HepG2 (cell line): Measurements from ENCODE around the gene LRIG1. TPM values are rescaled to one million over a fixed set of nuclear protein-coding genes. Genes with fewer than 3 reads are reported as not detected.

ENCODE experiments used
- ATAC-seq: fragments of 200-7000 bp; cut with Tn5 transposase; 3 replicates; pipeline ENCODE4 v1.9.1; 2020; ENCODE audit warnings: mild to moderate bottlenecking, moderate library complexity
- BruUV-seq: library from RNA; stranded (reverse); fragments of 400-500 nt; replicated peaks from 2 replicates; lab custom pipeline; 2021; lab: Mats Ljungman, UMichigan
- CTCF ChIA-PET: fragments of 300-600 bp; formaldehyde crosslinking; extraction: SDS; loops from one replicate; lab custom pipeline; 2021; ENCODE audit warnings: low total read pairs, inconsistent platforms, low intra/inter-chr PET ratio; lab: Yijun Ruan, JAX
- POLR2A ChIA-PET: fragments of 350-600 bp; sonication (Branson Sonifier 250); formaldehyde crosslinking; loops from one replicate; lab custom pipeline; 2020; ENCODE audit warnings: antibody characterized with exemption, inconsistent platforms; lab: Yijun Ruan, JAX
- DNase-seq: peaks from one replicate; pipeline ENCODE4 v3.0.0-alpha.2; 2015; ENCODE audit warnings: low spot score
- FAIRE-seq: peaks from 3 replicates; lab custom pipeline; 2011; peaks lifted over from hg19 to GRCh38; lab: Jason Lieb, UNC
- H2AFZ ChIP-seq: one replicate; pipeline ENCODE4 v1.6.1; 2011; ENCODE audit warnings: low read length, inconsistent platforms
- H3K27ac ChIP-seq: fragments of 300-600 bp; 3 replicates; pipeline ENCODE4 v1.8.0; 2011; ENCODE audit warnings: mixed run types, mild to moderate bottlenecking, mixed read lengths, low read length, inconsistent platforms; ENCODE audit not compliant: insufficient read depth; ENCODE audit errors: extremely low read length
- H3K27me3 ChIP-seq, 2 experiments: fragments of 200-600 bp in 1 of 2; 2 replicates in 1 of 2; 3 replicates in 1 of 2; pipeline versions ENCODE4 v1.6.0 to v1.8.0; 2011; ENCODE audit warnings: low read length in 2 of 2, mild to moderate bottlenecking in 2 of 2, moderate library complexity in 2 of 2, inconsistent platforms in 1 of 2; ENCODE audit not compliant: insufficient read depth in 2 of 2, control insufficient read depth in 1 of 2
- H3K36me3 ChIP-seq, 2 experiments: fragments of 200-600 bp in 1 of 2; replicated peaks in 1 of 2; 2 replicates in 1 of 2; 3 replicates in 1 of 2; pipeline versions ENCODE4 v1.5.1 to v1.8.0; 2011; ENCODE audit warnings: low read length in 2 of 2, inconsistent platforms in 1 of 2; ENCODE audit not compliant: insufficient read depth in 2 of 2, control insufficient read depth in 1 of 2
- H3K4me1 ChIP-seq: 2 replicates; pipeline ENCODE4 v1.5.1; 2012; ENCODE audit warnings: low read length, inconsistent platforms; ENCODE audit not compliant: insufficient read depth
- H3K4me2 ChIP-seq: 2 replicates; pipeline ENCODE4 v1.6.0; 2011; ENCODE audit warnings: low read depth, low read length, inconsistent platforms
- H3K4me3 ChIP-seq, 3 experiments: fragments of 200-600 bp in 1 of 3; sonication (generic), shearing (Covaris generic) in 1 of 3; replicated peaks in 1 of 3; 2 replicates each; pipeline ENCODE4 v1.5.1; 2011 to 2016; ENCODE audit warnings: low read length in 3 of 3, inconsistent platforms in 2 of 3, low read depth in 2 of 3, mild to moderate bottlenecking in 2 of 3, control low read depth in 1 of 3, mixed read lengths in 1 of 3; ENCODE audit not compliant: insufficient read depth in 1 of 3
- H3K79me2 ChIP-seq: one replicate; pipeline ENCODE4 v1.6.1; 2011; ENCODE audit warnings: low read length, inconsistent platforms; ENCODE audit not compliant: insufficient read depth
- H3K9ac ChIP-seq: 2 replicates; pipeline ENCODE4 v1.6.0; 2011; ENCODE audit warnings: mild to moderate bottlenecking, low read depth, low read length, inconsistent platforms; ENCODE audit not compliant: insufficient read depth
- H3K9me3 ChIP-seq: 2 replicates; pipeline ENCODE4 v1.5.1; 2012; ENCODE audit warnings: mild to moderate bottlenecking, low read length
- H4K20me1 ChIP-seq: 2 replicates; pipeline ENCODE4 v1.6.0; 2011; ENCODE audit warnings: inconsistent platforms, mild to moderate bottlenecking, low read length, moderate library complexity; ENCODE audit not compliant: insufficient read depth
- CENPX ChIP-seq: sonication (generic); formaldehyde crosslinking; IDR thresholded peaks from 2 replicates; pipeline ENCODE4 v1.9.0; 2021; ENCODE audit warnings: mild to moderate bottlenecking, missing genetic modification reagents, moderate library complexity
- ESRRA ChIP-seq: sonication (generic); formaldehyde crosslinking; IDR thresholded peaks from 2 replicates; pipeline ENCODE4 v1.5.1; 2020; ENCODE audit warnings: mild to moderate bottlenecking, low read depth, missing genetic modification reagents
- ETV5 ChIP-seq: IDR thresholded peaks from 2 replicates; pipeline ENCODE4 v1.6.1; 2018; ENCODE audit warnings: missing biosample characterization, missing genetic modification reagents, inconsistent platforms, borderline replicate concordance
- ETV6 ChIP-seq: sonication (generic); formaldehyde crosslinking; conservative IDR thresholded peaks from 2 replicates; pipeline ENCODE4 v1.4.0; 2020; ENCODE audit warnings: missing genetic modification reagents
- IRF2 ChIP-seq: IDR thresholded peaks from 2 replicates; pipeline ENCODE4 v1.6.1; 2018; ENCODE audit warnings: missing genetic modification reagents, missing compliant biosample characterization
- KMT2A ChIP-seq: sonication (generic); formaldehyde crosslinking; IDR thresholded peaks from 2 replicates; pipeline ENCODE4 v1.4.0; 2020; ENCODE audit warnings: missing genetic modification reagents
- MATR3 ChIP-seq: sonication (generic); formaldehyde crosslinking; IDR thresholded peaks from 2 replicates; pipeline ENCODE4 v1.4.0; 2020; ENCODE audit warnings: missing genetic modification reagents
- MTERF4 ChIP-seq: sonication (generic); formaldehyde crosslinking; IDR thresholded peaks from 2 replicates; pipeline ENCODE4 v1.8.0; 2023; ENCODE audit warnings: mild to moderate bottlenecking, missing genetic modification reagents
- REPIN1 ChIP-seq: sonication (generic); formaldehyde crosslinking; IDR thresholded peaks from 2 replicates; pipeline ENCODE4 v1.8.0; 2022; ENCODE audit warnings: missing genetic modification reagents, low read depth, mild to moderate bottlenecking, borderline replicate concordance
- SAP130 ChIP-seq: IDR thresholded peaks from 2 replicates; pipeline ENCODE4 v1.6.1; 2016; ENCODE audit warnings: low read depth
- TBX3 ChIP-seq: fragments of 450-650 bp; IDR thresholded peaks from 2 replicates; pipeline ENCODE4 v1.6.1; 2017; ENCODE audit warnings: antibody characterized with exemption, mild to moderate bottlenecking, inconsistent platforms, borderline replicate concordance
- ZBTB4 ChIP-seq: sonication (generic); formaldehyde crosslinking; IDR thresholded peaks from 2 replicates; pipeline ENCODE4 v1.4.0; 2020; ENCODE audit warnings: missing genetic modification reagents, mild to moderate bottlenecking, borderline replicate concordance
- ZFP41 ChIP-seq: sonication (generic); formaldehyde crosslinking; IDR thresholded peaks from 2 replicates; pipeline ENCODE4 v1.4.0; 2020; ENCODE audit warnings: mild to moderate bottlenecking, missing genetic modification reagents, borderline replicate concordance
- ZNF296 ChIP-seq: sonication (generic); formaldehyde crosslinking; conservative IDR thresholded peaks from 2 replicates; pipeline ENCODE4 v1.5.0; 2020; ENCODE audit warnings: mild to moderate bottlenecking, missing genetic modification reagents
- ZNF329 ChIP-seq: sonication (generic); formaldehyde crosslinking; IDR thresholded peaks from 2 replicates; pipeline ENCODE4 v1.9.0; 2021; ENCODE audit warnings: low read depth, mild to moderate bottlenecking, missing genetic modification reagents
- ZNF619 ChIP-seq: sonication (generic); formaldehyde crosslinking; IDR thresholded peaks from 2 replicates; pipeline ENCODE4 v1.4.0; 2020; ENCODE audit warnings: mild to moderate bottlenecking, missing genetic modification reagents
- WGBS: methylation state at CpG from one replicate; pipeline ENCODE4 v1.1.6; 2017; ENCODE audit warnings: low lambda C conversion rate; 5-methylcytosine and 5-hydroxymethylcytosine counted together
- in situ Hi-C: cut with HindIII; loops from 2 replicates; pipeline ENCODE4 v1.10.0; 2017; ENCODE audit warnings: low pct_unique_long_range_greater_than_20kb; ENCODE audit not compliant: extremely low pct_ligation_motif_present
- intact Hi-C: fragments of 100-400 bp; cut with micrococcal nuclease; formaldehyde crosslinking; loops from one replicate; pipeline ENCODE4 v1.10.0; 2022; ENCODE audit not compliant: unreplicated experiment
- polyA plus RNA-seq, 8 experiments: library from polyadenylated mRNA; depleted of rRNA in 3 of 8; stranded (reverse) in 7 of 8; unstranded in 1 of 8; fragments of >200 nt; fragmentation: Illumina TruSeq in 4 of 8; extraction: Trizol in 4 of 8; gene quantifications; 2 replicates each; pipeline versions ENCODE4 v1.2.1 to v1.2.3, GENCODE V29; 2011 to 2016; ENCODE audit warnings: low read depth in 4 of 8, missing spikeins in 1 of 8, mixed read lengths in 1 of 8; ENCODE audit not compliant: insufficient read depth in 1 of 8
- total RNA-seq, 5 experiments: library from RNA; depleted of rRNA; stranded (reverse); fragments of >200 nt; fragmentation: Illumina TruSeq; extraction: Trizol; gene quantifications; 2 replicates each; pipeline ENCODE4 v1.2.3, GENCODE V29; 2016; ENCODE audit warnings: low read depth in 1 of 5
- TF ChIP-seq, protein P1 (sequence below): conservative IDR thresholded peaks from 2 replicates; pipeline ENCODE4 v1.6.1; 2018; ENCODE audit warnings: missing genetic modification reagents
- TF ChIP-seq, protein P2 (sequence below): sonication (generic); formaldehyde crosslinking; IDR thresholded peaks from 2 replicates; pipeline ENCODE4 v1.5.0; 2020; ENCODE audit warnings: mild to moderate bottlenecking, missing genetic modification reagents, moderate library complexity

The LRIG1 gene
- total and polyA plus RNA-seq, 2 of the 13 experiments (the other 11 are each of a cell fraction or from before 2014, with no cell fraction given) = 17.8 to 24.8 TPM

DNA sequence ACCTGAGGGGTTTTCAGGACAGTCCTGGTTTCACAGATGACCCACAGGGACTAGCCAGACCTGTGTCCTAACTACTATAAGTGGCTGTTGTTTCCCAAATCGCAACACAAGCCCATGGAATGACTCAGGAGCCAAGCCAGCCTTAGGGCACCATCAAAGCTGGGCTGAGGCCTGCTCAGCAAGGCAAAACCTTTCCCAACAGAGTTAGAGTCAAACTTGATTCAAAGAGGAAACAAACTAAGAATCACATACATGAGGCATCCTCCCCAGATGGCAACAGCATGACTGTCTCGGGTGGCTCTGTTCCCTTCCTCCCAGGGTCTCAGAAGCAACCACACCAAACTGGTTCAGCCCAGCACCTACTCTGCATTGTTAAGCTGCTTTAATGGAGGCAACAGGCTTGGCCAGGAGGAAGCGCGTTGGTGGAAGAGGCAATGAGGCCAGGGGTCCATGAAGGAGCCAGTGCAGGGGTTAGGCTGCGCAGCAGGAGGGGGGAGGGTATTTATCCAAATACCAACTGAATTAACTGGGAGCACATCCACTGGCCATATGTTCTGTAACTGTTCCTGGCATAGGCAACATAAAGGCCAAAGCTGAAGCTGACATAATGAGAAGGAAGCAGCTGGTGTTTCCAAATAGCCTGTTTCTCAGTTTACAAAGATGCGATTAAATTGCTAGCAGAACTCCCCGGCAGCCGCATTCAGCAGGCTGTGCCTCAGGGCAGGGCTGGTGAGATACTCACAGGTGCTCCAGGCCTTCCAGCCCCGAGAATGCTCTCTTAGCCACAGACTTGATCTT is 102.4 kb downstream of the LRIG1 start:
- no peak for FAIRE-seq
- CTCF ChIA-PET = no interaction called here
- in situ Hi-C loops = no loop called here
- TF ChIP-seq, protein P1, sequence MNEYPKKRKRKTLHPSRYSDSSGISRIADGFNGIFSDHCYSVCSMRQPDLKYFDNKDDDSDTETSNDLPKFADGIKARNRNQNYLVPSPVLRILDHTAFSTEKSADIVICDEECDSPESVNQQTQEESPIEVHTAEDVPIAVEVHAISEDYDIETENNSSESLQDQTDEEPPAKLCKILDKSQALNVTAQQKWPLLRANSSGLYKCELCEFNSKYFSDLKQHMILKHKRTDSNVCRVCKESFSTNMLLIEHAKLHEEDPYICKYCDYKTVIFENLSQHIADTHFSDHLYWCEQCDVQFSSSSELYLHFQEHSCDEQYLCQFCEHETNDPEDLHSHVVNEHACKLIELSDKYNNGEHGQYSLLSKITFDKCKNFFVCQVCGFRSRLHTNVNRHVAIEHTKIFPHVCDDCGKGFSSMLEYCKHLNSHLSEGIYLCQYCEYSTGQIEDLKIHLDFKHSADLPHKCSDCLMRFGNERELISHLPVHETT = no peak
- TF ChIP-seq REPIN1 (CRISPR knock-in tag) (no peak), ESRRA (CRISPR knock-in tag) (no peak), ZBTB4 (CRISPR knock-in tag) (no peak), IRF2 (CRISPR knock-in tag) (no peak), KMT2A (CRISPR knock-in tag) (no peak), ZFP41 (CRISPR knock-in tag) (no peak), TBX3 (no peak), MATR3 (CRISPR knock-in tag) (no peak), ETV5 (CRISPR knock-in tag) (no peak), ETV6 (no peak), ZNF619 (CRISPR knock-in tag) (no peak), ZNF296 (CRISPR knock-in tag) (no peak), SAP130 (no peak), CENPX (CRISPR knock-in tag) (no peak), MTERF4 (CRISPR knock-in tag) (no peak), ZNF329 (CRISPR knock-in tag) (no peak)
- TF ChIP-seq, protein P2, sequence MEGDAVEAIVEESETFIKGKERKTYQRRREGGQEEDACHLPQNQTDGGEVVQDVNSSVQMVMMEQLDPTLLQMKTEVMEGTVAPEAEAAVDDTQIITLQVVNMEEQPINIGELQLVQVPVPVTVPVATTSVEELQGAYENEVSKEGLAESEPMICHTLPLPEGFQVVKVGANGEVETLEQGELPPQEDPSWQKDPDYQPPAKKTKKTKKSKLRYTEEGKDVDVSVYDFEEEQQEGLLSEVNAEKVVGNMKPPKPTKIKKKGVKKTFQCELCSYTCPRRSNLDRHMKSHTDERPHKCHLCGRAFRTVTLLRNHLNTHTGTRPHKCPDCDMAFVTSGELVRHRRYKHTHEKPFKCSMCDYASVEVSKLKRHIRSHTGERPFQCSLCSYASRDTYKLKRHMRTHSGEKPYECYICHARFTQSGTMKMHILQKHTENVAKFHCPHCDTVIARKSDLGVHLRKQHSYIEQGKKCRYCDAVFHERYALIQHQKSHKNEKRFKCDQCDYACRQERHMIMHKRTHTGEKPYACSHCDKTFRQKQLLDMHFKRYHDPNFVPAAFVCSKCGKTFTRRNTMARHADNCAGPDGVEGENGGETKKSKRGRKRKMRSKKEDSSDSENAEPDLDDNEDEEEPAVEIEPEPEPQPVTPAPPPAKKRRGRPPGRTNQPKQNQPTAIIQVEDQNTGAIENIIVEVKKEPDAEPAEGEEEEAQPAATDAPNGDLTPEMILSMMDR = no peak

More for the DNA sequence above, 102.4 kb downstream of the LRIG1 start:
- intact Hi-C loops = no loop called here
- no peaks in the 10 kb centered on the region for H3K79me2 ChIP-seq
- ATAC-seq (no peak), DNase-seq (no peak)
- 93% methylated on average over 9 of the region's 9 CpGs for WGBS
- H3K36me3 ChIP-seq = peaks cover 22 to 58% of the 10 kb centered on the region in 2 experiments
- no peak overlapping the region for H3K27ac ChIP-seq
- no peaks in the 10 kb centered on the region for H3K9me3 ChIP-seq
- H3K4me1 ChIP-seq = no peaks in the 10 kb centered on the region
- POLR2A ChIA-PET = no interaction called here
- no peaks in the 10 kb centered on the region for H4K20me1 ChIP-seq
- no peak overlapping the region for H3K4me2 ChIP-seq
- H3K4me3 ChIP-seq = no peak overlapping the region
- no peak overlapping the region for H3K9ac ChIP-seq
- BruUV-seq = no TSS peak
- H2AFZ ChIP-seq = no peak overlapping the region
- no peaks in the 10 kb centered on the region for H3K27me3 ChIP-seq
